ENCODE results near the gene FAM120B.

GRCh38 chr6:170279977-170280688 is 26.4 kb upstream of the FAM120B start:
- TF ChIP-seq, protein P1, sequence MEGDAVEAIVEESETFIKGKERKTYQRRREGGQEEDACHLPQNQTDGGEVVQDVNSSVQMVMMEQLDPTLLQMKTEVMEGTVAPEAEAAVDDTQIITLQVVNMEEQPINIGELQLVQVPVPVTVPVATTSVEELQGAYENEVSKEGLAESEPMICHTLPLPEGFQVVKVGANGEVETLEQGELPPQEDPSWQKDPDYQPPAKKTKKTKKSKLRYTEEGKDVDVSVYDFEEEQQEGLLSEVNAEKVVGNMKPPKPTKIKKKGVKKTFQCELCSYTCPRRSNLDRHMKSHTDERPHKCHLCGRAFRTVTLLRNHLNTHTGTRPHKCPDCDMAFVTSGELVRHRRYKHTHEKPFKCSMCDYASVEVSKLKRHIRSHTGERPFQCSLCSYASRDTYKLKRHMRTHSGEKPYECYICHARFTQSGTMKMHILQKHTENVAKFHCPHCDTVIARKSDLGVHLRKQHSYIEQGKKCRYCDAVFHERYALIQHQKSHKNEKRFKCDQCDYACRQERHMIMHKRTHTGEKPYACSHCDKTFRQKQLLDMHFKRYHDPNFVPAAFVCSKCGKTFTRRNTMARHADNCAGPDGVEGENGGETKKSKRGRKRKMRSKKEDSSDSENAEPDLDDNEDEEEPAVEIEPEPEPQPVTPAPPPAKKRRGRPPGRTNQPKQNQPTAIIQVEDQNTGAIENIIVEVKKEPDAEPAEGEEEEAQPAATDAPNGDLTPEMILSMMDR (IDR thresholded peaks at IDR 0.05): no peak
- TF ChIP-seq POLR2A (IDR thresholded peaks at IDR 0.05): no peak
